Heart left ventricle (tissue), 13 donors: ENCODE results near the gene AKAP10.

Experiments used
- POLR2A ChIP-seq, 2 donors: fragments of 450-650 bp; IDR thresholded peaks; one replicate each; pipeline ENCODE4 v1.6.1; 2017; ENCODE audit warnings: antibody characterized with exemption in 2 of 2, mild to moderate bottlenecking in 2 of 2, moderate library complexity in 2 of 2
- TF ChIP-seq, protein P1 (sequence below), 12 donors: fragments of 200-600 bp; sonication (generic) in 4 of 12; IDR thresholded peaks; one replicate each; pipeline versions ENCODE4 v1.5.0 to v1.8.0; 2018 to 2022; ENCODE audit warnings: antibody characterized with exemption in 12 of 12, mild to moderate bottlenecking in 5 of 12
- donor health status: ischemic (EF 13 %, LVEDD 7.1; RV severe dilation, severe dysfunction).
- donor health status: DM: no; HTN: yes; CAD: no.
- donor health status: DM: no; HTN: no; CAD: no.
- donor health status: ischemic (EF 25% LVEDD 6.9; RV normal size, moderate dysfunction).
- donor health status: ischemic (EF 25% LVEDD 5.7; RV mildly dilated, moderate dysfunction).
- donor health status: ischemic (EF 35%, LVEDD 5.7; RV mildly dilated, moderate dysfunction).
- donor health status: nonischemic (EF 11% LVEDD 7.7; RV severe dilation, severe dysfunction).
- donor health status: DM: yes; HTN: yes; CAD: no.
- donor health status: PGD.
- donor health status: ischemic (EF 29% LVEDD 5.4; RV normal size, mild dysfunction).
- donor health status: nonischemic (EF 23%, LVEDD 6.1; RV moderate dilation, normal function).

DNA sequence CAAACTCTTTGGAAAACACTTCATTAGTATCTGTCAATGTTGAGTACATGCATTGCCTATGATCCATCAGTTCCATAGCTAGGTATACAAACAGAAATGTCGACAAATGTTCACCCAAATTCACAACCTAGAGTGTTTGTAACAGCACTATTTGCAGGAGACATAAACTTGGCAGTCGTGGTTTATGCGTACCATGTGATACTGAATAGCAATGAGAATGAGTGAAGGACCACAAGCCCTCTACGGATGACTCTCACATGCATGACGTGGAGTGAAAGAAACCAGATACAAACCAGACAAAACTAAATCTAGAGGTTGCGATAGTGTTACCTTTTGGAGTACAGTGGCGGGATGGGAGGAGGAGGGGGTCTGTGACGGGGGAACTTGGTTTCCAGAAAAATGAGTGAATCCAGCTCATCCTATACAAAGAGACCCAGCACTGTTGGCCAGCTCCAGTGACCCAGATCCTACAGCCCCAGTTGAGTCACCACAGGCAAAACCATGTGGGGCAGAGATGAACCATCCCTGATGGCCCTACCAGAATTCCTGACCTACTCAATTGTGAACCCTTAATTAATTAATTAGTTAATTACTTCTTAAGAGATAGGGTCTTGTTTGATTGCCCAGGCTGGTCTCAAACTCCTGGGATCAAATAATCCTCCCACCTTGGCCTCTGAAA, 94.0 kb downstream of the AKAP10 start:
- TF ChIP-seq, protein P1, sequence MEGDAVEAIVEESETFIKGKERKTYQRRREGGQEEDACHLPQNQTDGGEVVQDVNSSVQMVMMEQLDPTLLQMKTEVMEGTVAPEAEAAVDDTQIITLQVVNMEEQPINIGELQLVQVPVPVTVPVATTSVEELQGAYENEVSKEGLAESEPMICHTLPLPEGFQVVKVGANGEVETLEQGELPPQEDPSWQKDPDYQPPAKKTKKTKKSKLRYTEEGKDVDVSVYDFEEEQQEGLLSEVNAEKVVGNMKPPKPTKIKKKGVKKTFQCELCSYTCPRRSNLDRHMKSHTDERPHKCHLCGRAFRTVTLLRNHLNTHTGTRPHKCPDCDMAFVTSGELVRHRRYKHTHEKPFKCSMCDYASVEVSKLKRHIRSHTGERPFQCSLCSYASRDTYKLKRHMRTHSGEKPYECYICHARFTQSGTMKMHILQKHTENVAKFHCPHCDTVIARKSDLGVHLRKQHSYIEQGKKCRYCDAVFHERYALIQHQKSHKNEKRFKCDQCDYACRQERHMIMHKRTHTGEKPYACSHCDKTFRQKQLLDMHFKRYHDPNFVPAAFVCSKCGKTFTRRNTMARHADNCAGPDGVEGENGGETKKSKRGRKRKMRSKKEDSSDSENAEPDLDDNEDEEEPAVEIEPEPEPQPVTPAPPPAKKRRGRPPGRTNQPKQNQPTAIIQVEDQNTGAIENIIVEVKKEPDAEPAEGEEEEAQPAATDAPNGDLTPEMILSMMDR (IDR thresholded peaks at IDR 0.05), result no peak
- TF ChIP-seq POLR2A (IDR thresholded peaks at IDR 0.05), result no peak
